H9 (cell line): ENCODE data around the gene STARD3. TPM values are rescaled to one million over a fixed set of nuclear protein-coding genes. Genes with fewer than 3 reads are reported as not detected.
"Not testable (repeated sequence)": the region's sequence is repeated elsewhere in the genome, so short reads cannot be mapped to it uniquely, and the experiment has no call there.

Experiments
- DNase-seq: peaks from one replicate; pipeline ENCODE4 v3.0.0-alpha.2; 2017
- H2AFZ ChIP-seq: one replicate; pipeline ENCODE4 v1.6.1; 2013; ENCODE audit warnings: mild to moderate bottlenecking, low read length, control low read depth, moderate library complexity
- H2AK5ac ChIP-seq: 2 replicates; pipeline ENCODE4 v1.6.1; 2013; ENCODE audit warnings: low read length, control low read depth, mixed read lengths; ENCODE audit not compliant: insufficient read length
- H2BK120ac ChIP-seq: one replicate; pipeline ENCODE4 v1.6.1; 2013; ENCODE audit warnings: low read depth, mild to moderate bottlenecking, low read length, control low read depth, inconsistent platforms; ENCODE audit not compliant: poor library complexity, severe bottlenecking
- H2BK12ac ChIP-seq: 2 replicates; pipeline ENCODE4 v1.6.1; 2013; ENCODE audit warnings: low read length, control low read depth, mixed read lengths, low read depth; ENCODE audit not compliant: insufficient read length
- H2BK15ac ChIP-seq: 2 replicates; pipeline ENCODE4 v1.6.1; 2013; ENCODE audit warnings: low read depth, low read length, control low read depth
- H2BK20ac ChIP-seq: one replicate; pipeline ENCODE4 v1.6.1; 2013; ENCODE audit warnings: low read depth, mild to moderate bottlenecking, low read length, control low read depth, inconsistent platforms; ENCODE audit not compliant: poor library complexity, severe bottlenecking
- H2BK5ac ChIP-seq: 2 replicates; pipeline ENCODE4 v1.6.1; 2013; ENCODE audit warnings: low read length, control low read depth, mixed read lengths; ENCODE audit not compliant: insufficient read length
- H3K14ac ChIP-seq: 2 replicates; pipeline ENCODE4 v1.6.1; 2013; ENCODE audit warnings: low read length, control low read depth; ENCODE audit not compliant: insufficient read depth
- H3K18ac ChIP-seq: 2 replicates; pipeline ENCODE4 v1.6.1; 2013; ENCODE audit warnings: low read depth, mild to moderate bottlenecking, mixed read lengths, low read length, control low read depth; ENCODE audit not compliant: insufficient read length
- H3K23ac ChIP-seq: 2 replicates; pipeline ENCODE4 v1.6.1; 2013; ENCODE audit warnings: low read length, control low read depth, mixed read lengths, low read depth; ENCODE audit not compliant: insufficient read length
- H3K23me2 ChIP-seq: 2 replicates; pipeline ENCODE4 v1.6.1; 2013; ENCODE audit warnings: low read depth, mild to moderate bottlenecking, mixed read lengths, low read length, control low read depth; ENCODE audit not compliant: insufficient read length, poor library complexity, severe bottlenecking
- H3K27ac ChIP-seq: 2 replicates; pipeline ENCODE4 v1.5.1; 2013; ENCODE audit warnings: low read length, control low read depth, mixed read lengths, low read depth; ENCODE audit not compliant: insufficient read length
- H3K27me3 ChIP-seq: 2 replicates; pipeline ENCODE4 v1.6.1; 2013; ENCODE audit warnings: low read length, control low read depth, inconsistent platforms; ENCODE audit not compliant: insufficient read depth
- H3K4ac ChIP-seq: 2 replicates; pipeline ENCODE4 v1.6.1; 2013; ENCODE audit warnings: low read depth, mild to moderate bottlenecking, control low read depth, inconsistent platforms, low read length, moderate library complexity
- H3K4me1 ChIP-seq: 2 replicates; pipeline ENCODE4 v1.6.1; 2013; ENCODE audit warnings: low read length, control low read depth, inconsistent platforms; ENCODE audit not compliant: insufficient read depth
- H3K4me2 ChIP-seq: 2 replicates; pipeline ENCODE4 v1.6.1; 2013; ENCODE audit warnings: low read length, control low read depth, mixed read lengths; ENCODE audit not compliant: insufficient read length, insufficient read depth
- H3K56ac ChIP-seq: 2 replicates; pipeline ENCODE4 v1.6.1; 2013; ENCODE audit warnings: low read depth, mild to moderate bottlenecking, mixed read lengths, low read length, control low read depth; ENCODE audit not compliant: insufficient read length
- H3K79me1 ChIP-seq: 2 replicates; pipeline ENCODE4 v1.6.1; 2013; ENCODE audit warnings: low read depth, mild to moderate bottlenecking, moderate library complexity, low read length, control low read depth, inconsistent platforms; ENCODE audit not compliant: insufficient read depth, poor library complexity, severe bottlenecking
- H3K79me2 ChIP-seq: 2 replicates; pipeline ENCODE4 v1.6.1; 2013; ENCODE audit warnings: low read length, control low read depth, inconsistent platforms; ENCODE audit not compliant: insufficient read depth
- H3K9ac ChIP-seq: 2 replicates; pipeline ENCODE4 v1.6.1; 2013; ENCODE audit warnings: low read length, control low read depth, mixed read lengths; ENCODE audit not compliant: insufficient read length; ENCODE audit errors: extremely low read depth
- H3K9me3 ChIP-seq: one replicate; pipeline ENCODE4 v1.6.1; 2013; ENCODE audit warnings: low read depth, low read length, inconsistent platforms; ENCODE audit not compliant: control insufficient read depth
- H3T11ph ChIP-seq: one replicate; pipeline ENCODE4 v1.6.1; 2013; ENCODE audit warnings: mild to moderate bottlenecking, low read length, control low read depth, inconsistent platforms
- H4K20me1 ChIP-seq: one replicate; pipeline ENCODE4 v1.6.1; 2013; ENCODE audit not compliant: control insufficient read depth, insufficient read length, insufficient read depth
- H4K5ac ChIP-seq: 2 replicates; pipeline ENCODE4 v1.6.1; 2013; ENCODE audit warnings: low read depth, mild to moderate bottlenecking, mixed read lengths, low read length, control low read depth; ENCODE audit not compliant: insufficient read length
- H4K8ac ChIP-seq: replicated peaks from 2 replicates; pipeline ENCODE4 v1.6.1; 2013; ENCODE audit warnings: low read length, control low read depth, mixed read lengths, low read depth; ENCODE audit not compliant: insufficient read length
- H4K91ac ChIP-seq: 2 replicates; pipeline ENCODE4 v1.6.1; 2013; ENCODE audit warnings: low read depth, mild to moderate bottlenecking, moderate library complexity, mixed read lengths, low read length, control low read depth; ENCODE audit not compliant: insufficient read length
- H3K27ac Mint-ChIP-seq, 3 experiments: 2 replicates in 2 of 3; 3 replicates in 1 of 3; pipeline ENCODE4 v1.8.0; 2020 to 2021; ENCODE audit warnings: mixed read lengths in 3 of 3, mild to moderate bottlenecking in 1 of 3, moderate library complexity in 1 of 3
- H3K27me3 Mint-ChIP-seq: 2 replicates; pipeline ENCODE4 v1.8.0; 2021; ENCODE audit warnings: low read depth, mild to moderate bottlenecking, moderate library complexity, mixed read lengths
- H3K36me3 Mint-ChIP-seq, 3 experiments: 2 replicates in 2 of 3; 3 replicates in 1 of 3; pipeline ENCODE4 v1.8.0; 2020 to 2021; ENCODE audit warnings: low read depth in 3 of 3, mixed read lengths in 3 of 3; ENCODE audit not compliant: insufficient read depth in 1 of 3
- H3K4me1 Mint-ChIP-seq, 2 experiments: 2 replicates each; pipeline ENCODE4 v1.8.0; 2020; ENCODE audit warnings: mixed read lengths in 2 of 2
- H3K4me3 Mint-ChIP-seq, 2 experiments: 2 replicates in 1 of 2; 3 replicates in 1 of 2; pipeline ENCODE4 v1.8.0; 2020 to 2021; ENCODE audit warnings: mild to moderate bottlenecking in 2 of 2, mixed read lengths in 2 of 2, moderate library complexity in 1 of 2
- H3K9me3 Mint-ChIP-seq, 2 experiments: 2 replicates in 1 of 2; 3 replicates in 1 of 2; pipeline ENCODE4 v1.8.0; 2020; ENCODE audit warnings: mild to moderate bottlenecking in 2 of 2, mixed read lengths in 2 of 2, moderate library complexity in 1 of 2
- WGBS: extraction: QIAGEN DNeasy Blood & Tissue Kit; methylation state at CpG from one replicate; pipeline ENCODE4 v1.1.7; 2013; ENCODE audit warnings: missing lambda C conversion rate, low lambda C conversion rate, mixed read lengths; ENCODE audit not compliant: insufficient read length; ENCODE audit errors: extremely low coverage; 5-methylcytosine and 5-hydroxymethylcytosine counted together
- long read RNA-seq: library from polyadenylated mRNA; unstranded; transcript quantifications from one replicate; pipeline ENCODE4 v2.0.0, GENCODE V29; 2020
- total RNA-seq: library from RNA; stranded (reverse); gene quantifications from 2 replicates; pipeline ENCODE4 v1.2.1, GENCODE V29; 2021
- TF ChIP-seq, protein P1 (sequence below): fragments of 200-600 bp; sonication (generic); conservative IDR thresholded peaks from 3 replicates; pipeline ENCODE4 v1.8.0; 2021; ENCODE audit warnings: antibody characterized with exemption, mild to moderate bottlenecking

Gene STARD3
- total RNA-seq: 48.2 and 51.3 TPM in 2 replicates
- long read RNA-seq, transcript STARD3-201 (15 exons, 2,132 nt): major isoform, 378 of 523 reads
- long read RNA-seq, partial matches to known transcripts: 16 of 523 reads
- long read RNA-seq, other reads (novel, unspliced or antisense): 120 of 523 reads

DNA sequence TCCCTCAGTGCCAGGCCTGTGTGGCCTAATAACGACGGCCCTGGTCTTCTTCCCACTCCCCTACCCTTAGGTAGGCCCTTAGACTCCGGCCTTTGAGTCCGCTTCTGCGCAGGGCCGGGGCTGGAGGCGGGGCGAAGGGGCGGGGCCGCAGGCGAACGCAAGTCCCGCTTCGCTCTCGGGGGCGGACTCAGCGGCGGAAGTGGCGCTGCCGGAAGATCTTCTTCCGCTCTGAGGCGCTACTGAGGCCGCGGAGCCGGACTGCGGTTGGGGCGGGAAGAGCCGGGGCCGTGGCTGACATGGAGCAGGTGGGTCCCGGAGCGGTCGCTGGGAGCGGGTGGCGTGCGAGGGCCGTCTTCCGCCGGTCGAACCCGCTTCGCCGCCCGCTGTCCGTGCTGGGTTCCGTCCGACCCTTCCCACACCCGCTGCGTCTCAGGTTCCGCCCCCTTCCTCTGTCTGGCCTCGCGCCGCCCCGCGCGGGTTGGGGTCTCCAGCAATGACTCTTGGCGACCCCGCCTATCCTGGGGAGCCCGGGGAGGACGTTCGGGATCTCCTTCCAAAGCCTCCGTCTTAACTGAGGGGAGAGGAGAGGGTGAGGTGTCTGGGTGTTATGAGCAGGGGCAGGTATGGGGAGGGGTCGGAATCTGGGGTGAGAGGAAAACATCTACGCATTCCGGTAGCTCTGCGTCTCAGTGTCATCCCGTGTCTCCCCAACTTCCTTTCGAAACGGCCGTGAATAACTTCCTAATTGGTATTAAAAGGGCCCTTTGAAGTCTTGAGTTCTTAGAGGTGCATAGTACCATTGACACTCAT lies at the start of gene STARD3:
STARD3 (plus strand) TSS at position 218 of the 810 bp plus-strand sequence. CDS start 16,388 bp downstream, outside the sequence.
- no peaks in the 10 kb centered on the region for H3K9me3 Mint-ChIP-seq
- no peak within 1 kb of the TSS for H3K23ac ChIP-seq
- H4K5ac ChIP-seq: no peak within 1 kb of the TSS
- no peak within 1 kb of the TSS for H2BK5ac ChIP-seq
- H4K20me1 ChIP-seq: no peaks in the 10 kb centered on the region
- peaks cover 0 to 3% (median 0%) of the 10 kb centered on the region in 3 experiments; a peak in 3 of 7 replicates for H3K36me3 Mint-ChIP-seq
- no peak within 1 kb of the TSS for H4K91ac ChIP-seq
- TF ChIP-seq, protein P1, sequence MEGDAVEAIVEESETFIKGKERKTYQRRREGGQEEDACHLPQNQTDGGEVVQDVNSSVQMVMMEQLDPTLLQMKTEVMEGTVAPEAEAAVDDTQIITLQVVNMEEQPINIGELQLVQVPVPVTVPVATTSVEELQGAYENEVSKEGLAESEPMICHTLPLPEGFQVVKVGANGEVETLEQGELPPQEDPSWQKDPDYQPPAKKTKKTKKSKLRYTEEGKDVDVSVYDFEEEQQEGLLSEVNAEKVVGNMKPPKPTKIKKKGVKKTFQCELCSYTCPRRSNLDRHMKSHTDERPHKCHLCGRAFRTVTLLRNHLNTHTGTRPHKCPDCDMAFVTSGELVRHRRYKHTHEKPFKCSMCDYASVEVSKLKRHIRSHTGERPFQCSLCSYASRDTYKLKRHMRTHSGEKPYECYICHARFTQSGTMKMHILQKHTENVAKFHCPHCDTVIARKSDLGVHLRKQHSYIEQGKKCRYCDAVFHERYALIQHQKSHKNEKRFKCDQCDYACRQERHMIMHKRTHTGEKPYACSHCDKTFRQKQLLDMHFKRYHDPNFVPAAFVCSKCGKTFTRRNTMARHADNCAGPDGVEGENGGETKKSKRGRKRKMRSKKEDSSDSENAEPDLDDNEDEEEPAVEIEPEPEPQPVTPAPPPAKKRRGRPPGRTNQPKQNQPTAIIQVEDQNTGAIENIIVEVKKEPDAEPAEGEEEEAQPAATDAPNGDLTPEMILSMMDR: peak; percentile 26; the same call in 1 of the 3 replicates
- H3K4me2 ChIP-seq: peak within 1 kb of the TSS; percentile 99
- H3K4me3 Mint-ChIP-seq: peak within 1 kb of the TSS; percentile 91 to 96
- no peak within 1 kb of the TSS for H4K8ac ChIP-seq
- H3K4ac ChIP-seq: no peak within 1 kb of the TSS
- peaks cover 12% of the 10 kb centered on the region; the same call in 1 of the 2 replicates for H3K4me1 ChIP-seq
- H3K27me3 ChIP-seq: no peaks in the 10 kb centered on the region
- H3K14ac ChIP-seq: peak within 1 kb of the TSS; percentile 74
- peak within 1 kb of the TSS; percentile 47 for H3K18ac ChIP-seq
- peak within 1 kb of the TSS; percentile 42 to 91 (median 75); a peak in 5 of 7 replicates for H3K27ac Mint-ChIP-seq
- H2BK15ac ChIP-seq: no peak within 1 kb of the TSS; the same call in 1 of the 2 replicates
- H2AK5ac ChIP-seq: no peak within 1 kb of the TSS
- peaks cover 8% of the 10 kb centered on the region for H3K23me2 ChIP-seq
- no peak within 1 kb of the TSS for H2BK120ac ChIP-seq
- no peak within 1 kb of the TSS for H3K27ac ChIP-seq
- no peaks in the 10 kb centered on the region for H3K79me1 ChIP-seq
- no peaks in the 10 kb centered on the region for H3K27me3 Mint-ChIP-seq
- no peaks in the 10 kb centered on the region; the same call in 1 of the 2 replicates for H3K79me2 ChIP-seq
- peak; percentile 97 for DNase-seq
- no peak within 1 kb of the TSS for H3K56ac ChIP-seq
- no peak within 1 kb of the TSS for H2AFZ ChIP-seq
- H2BK12ac ChIP-seq: no peak within 1 kb of the TSS
- no CpG with 5 or more reads among the region's 69 CpGs for WGBS
- no peak within 1 kb of the TSS for H2BK20ac ChIP-seq
- H3K9me3 ChIP-seq: no peaks in the 10 kb centered on the region
- peak within 1 kb of the TSS; percentile 57 for H3K9ac ChIP-seq
- H3K4me1 Mint-ChIP-seq: peaks cover 61 to 62% of the 10 kb centered on the region in 2 experiments
- no peak within 1 kb of the TSS for H3T11ph ChIP-seq

DNA sequence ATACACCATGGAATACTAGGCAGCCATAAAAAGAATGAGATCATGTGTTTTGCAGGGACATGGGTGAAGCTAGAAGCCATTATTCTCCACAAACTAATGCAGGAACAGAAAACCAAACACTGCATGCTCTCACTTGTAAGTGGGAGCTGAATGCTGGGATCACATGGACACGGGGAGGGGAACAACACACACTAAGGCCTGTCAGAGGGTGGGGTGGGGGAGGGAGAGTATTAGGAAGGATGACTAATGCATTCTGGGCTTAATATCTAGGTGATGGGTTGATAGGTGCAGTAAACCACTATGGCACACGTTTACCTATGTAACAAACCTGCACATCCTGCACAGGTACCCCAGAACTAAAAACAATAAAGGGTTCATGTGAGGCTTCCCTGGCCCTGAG lies 46.8 kb upstream of the STARD3 start:
- H2AFZ ChIP-seq, H3K79me2 ChIP-seq, H2BK120ac ChIP-seq, H3K4me2 ChIP-seq, H3K9ac ChIP-seq, H2AK5ac ChIP-seq, H4K20me1 ChIP-seq, H3T11ph ChIP-seq, H4K5ac ChIP-seq, H3K9me3 Mint-ChIP-seq, H3K14ac ChIP-seq, H3K56ac ChIP-seq, H3K23me2 ChIP-seq, H3K4ac ChIP-seq, H3K18ac ChIP-seq, H3K4me3 Mint-ChIP-seq, H2BK15ac ChIP-seq, H2BK5ac ChIP-seq, H2BK20ac ChIP-seq, H2BK12ac ChIP-seq, DNase-seq, H4K8ac ChIP-seq, H3K36me3 Mint-ChIP-seq, H3K23ac ChIP-seq, H3K4me1 ChIP-seq, H3K27ac ChIP-seq, H3K79me1 ChIP-seq, H4K91ac ChIP-seq, H3K9me3 ChIP-seq: not testable (repeated sequence)
- H3K27me3 ChIP-seq: peaks cover 16% of the 10 kb centered on the region
- H3K27ac Mint-ChIP-seq: peak overlapping the region in 1 of 3 experiments; percentile 30; a peak in 1 of 7 replicates
- H3K4me1 Mint-ChIP-seq: peaks cover 10 to 18% of the 10 kb centered on the region in 2 experiments
- H3K27me3 Mint-ChIP-seq: peaks cover 85% of the 10 kb centered on the region
- WGBS: no CpG with 5 or more reads among the region's 2 CpGs
